Tibial artery (tissue), 4 donors: ENCODE data around the gene BABAM2.

ENCODE experiments used
- DNase-seq, 2 donors: peaks; one replicate each; pipeline ENCODE4 v3.0.0-alpha.2; 2019
- H3K27ac ChIP-seq, 2 donors: fragments of 200-600 bp; sonication (generic) in 1 of 2; 1 replicate in 1 of 2; 2 replicates in 1 of 2; pipeline ENCODE4 v1.5.1; 2018 to 2019; ENCODE audit warnings: mild to moderate bottlenecking in 1 of 2
- H3K27me3 ChIP-seq, 2 donors: fragments of 200-600 bp; sonication (generic) in 1 of 2; one replicate each; pipeline versions ENCODE4 v1.5.1 to v1.6.0; 2016 to 2019
- H3K36me3 ChIP-seq, 3 donors: fragments of 200-600 bp; sonication (generic) in 2 of 3; one replicate each; pipeline ENCODE4 v1.5.1; 2016 to 2019; ENCODE audit warnings: mild to moderate bottlenecking in 2 of 3
- H3K4me1 ChIP-seq, 4 donors: fragments of 200-600 bp; sonication (generic) in 2 of 4; 1 replicate in 3 of 4; 2 replicates in 1 of 4; pipeline ENCODE4 v1.5.1; 2016 to 2019
- H3K4me3 ChIP-seq, 2 donors: fragments of 200-600 bp; sonication (generic) in 1 of 2; 1 replicate in 1 of 2; 2 replicates in 1 of 2; pipeline ENCODE4 v1.5.1; 2018 to 2019; ENCODE audit warnings: mild to moderate bottlenecking in 2 of 2
- H3K9me3 ChIP-seq, 3 donors: fragments of 200-600 bp; sonication (generic) in 1 of 3; one replicate each; pipeline ENCODE4 v1.5.1; 2016 to 2019
- CTCF ChIP-seq, 2 experiments: fragments of 200-600 bp in 1 of 2; fragments of 450-650 bp in 1 of 2; IDR thresholded peaks; one replicate each; pipeline ENCODE4 v1.5.1; 2017 to 2019; ENCODE audit warnings: antibody characterized with exemption in 2 of 2, mild to moderate bottlenecking in 1 of 2, moderate library complexity in 1 of 2
- intact Hi-C: fragments of 100-400 bp; cut with DNase I; formaldehyde crosslinking; loops from one replicate; pipeline ENCODE4 v1.15.0; 2023; ENCODE audit warnings: low total_unique reads

Gene BABAM2

GRCh38 chr2:28296904-28297303, 406.4 kb downstream of the BABAM2 start:
- H3K27me3 ChIP-seq: no peaks in the 10 kb centered on the region
- peaks cover 0 to 8% (median 0%) of the 10 kb centered on the region in 3 donors for H3K36me3 ChIP-seq
- no peak overlapping the region for H3K27ac ChIP-seq
- H3K4me3 ChIP-seq: no peak overlapping the region
- intact Hi-C loops: no loop called here
- DNase-seq: no peak
- H3K4me1 ChIP-seq: peaks cover 0 to 18% (median 0%) of the 10 kb centered on the region in 4 donors
- H3K9me3 ChIP-seq: no peaks in the 10 kb centered on the region
- TF ChIP-seq CTCF (IDR thresholded peaks at IDR 0.05): no peak

GRCh38 chr2:28297531-28297930, 407.0 kb downstream of the BABAM2 start:
- no peak overlapping the region for H3K27ac ChIP-seq

GRCh38 chr2:28298406-28298805, 407.9 kb downstream of the BABAM2 start:
- Histone ChIP-seq H3K27ac (no peak overlapping the region), H3K4me3 (no peak overlapping the region), H3K4me1 (peaks cover 0 to 18% (median 0%) of the 10 kb centered on the region in 4 donors), H3K9me3 (no peaks in the 10 kb centered on the region), H3K36me3 (peaks cover 0 to 8% (median 0%) of the 10 kb centered on the region in 3 donors), H3K27me3 (no peaks in the 10 kb centered on the region)
- no peak for DNase-seq
- intact Hi-C loops: no loop called here
- TF ChIP-seq CTCF (IDR thresholded peaks at IDR 0.05): no peak

More at GRCh38 chr2:28297531-28297930, 407.0 kb downstream of the BABAM2 start:
- no peaks in the 10 kb centered on the region for H3K27me3 ChIP-seq
- H3K4me1 ChIP-seq: peaks cover 0 to 18% (median 0%) of the 10 kb centered on the region in 4 donors
- intact Hi-C loops: no loop called here
- no peak for TF ChIP-seq CTCF (IDR thresholded peaks at IDR 0.05)
- no peaks in the 10 kb centered on the region for H3K9me3 ChIP-seq
- H3K4me3 ChIP-seq: no peak overlapping the region
- peaks cover 0 to 8% (median 0%) of the 10 kb centered on the region in 3 donors for H3K36me3 ChIP-seq
- no peak for DNase-seq

- Histone ChIP-seq H3K9me3 (peaks cover 0 to 11% (median 0%) of the 10 kb centered on the region in 3 donors), H3K4me3 (no peak overlapping the region), H3K27ac (peak overlapping the region; percentile 15 to 40), H3K36me3 (peaks cover 6 to 8% (median 8%) of the 10 kb centered on the region in 3 donors), H3K4me1 (peaks cover 0 to 8% (median 0%) of the 10 kb centered on the region in 4 donors), H3K27me3 (no peaks in the 10 kb centered on the region)
- DNase-seq: no peak
- TF ChIP-seq CTCF (IDR thresholded peaks at IDR 0.05): no peak
- intact Hi-C loops: no loop called here
Measured at GRCh38 chr2:28300485-28301341, 410.2 kb downstream of the BABAM2 start.

- no peak for TF ChIP-seq CTCF (IDR thresholded peaks at IDR 0.05)
- intact Hi-C loops: no loop called here
- Histone ChIP-seq H3K4me3 (no peak overlapping the region), H3K36me3 (peaks cover 8 to 9% (median 8%) of the 10 kb centered on the region in 3 donors), H3K27me3 (no peaks in the 10 kb centered on the region), H3K4me1 (peaks cover 0 to 8% (median 0%) of the 10 kb centered on the region in 4 donors), H3K27ac (no peak overlapping the region), H3K9me3 (peaks cover 0 to 11% (median 0%) of the 10 kb centered on the region in 3 donors)
- no peak for DNase-seq
Measured at GRCh38 chr2:28305202-28305601, 414.7 kb downstream of the BABAM2 start.
